OCI-LY7 (cell line): Measurements from ENCODE around the gene CHN2. TPM values are rescaled to one million over a fixed set of nuclear protein-coding genes. Genes with fewer than 3 reads are reported as not detected.

Experiments used
- BruUV-seq: library from RNA; stranded (reverse); fragments of 400-500 nt; replicated peaks from 2 replicates; lab custom pipeline; 2021; lab: Mats Ljungman, UMichigan
- CTCF ChIA-PET: fragments of 300-600 bp; sonication (Branson Sonifier 250); formaldehyde crosslinking; loops from one replicate; lab custom pipeline; 2022; ENCODE audit warnings: antibody characterized with exemption; ENCODE audit not compliant: unreplicated experiment; lab: Charles Lee
- POLR2A ChIA-PET: fragments of 300-600 bp; sonication (Branson Sonifier 250); formaldehyde crosslinking; loops from one replicate; lab custom pipeline; 2022; ENCODE audit warnings: antibody characterized with exemption; lab: Charles Lee
- DNase-seq: peaks from one replicate; pipeline ENCODE4 v3.0.0-alpha.2; 2015; ENCODE audit warnings: low spot score
- H2AFZ ChIP-seq: fragments of 200-600 bp; sonication (generic), shearing (Covaris generic); 2 replicates; pipeline ENCODE4 v1.6.1; 2014; ENCODE audit warnings: mild to moderate bottlenecking, antibody characterized with exemption, low read length, moderate library complexity
- H3K27ac ChIP-seq: fragments of 200-600 bp; sonication (generic); 2 replicates; pipeline ENCODE4 v1.5.1; 2014; ENCODE audit warnings: mixed run types, low read depth, mild to moderate bottlenecking, moderate library complexity, low read length, inconsistent platforms; ENCODE audit not compliant: poor library complexity, severe bottlenecking
- H3K36me3 ChIP-seq: fragments of 200-600 bp; sonication (generic); 2 replicates; pipeline ENCODE4 v1.6.1; 2014; ENCODE audit warnings: mild to moderate bottlenecking, antibody characterized with exemption, low read length, moderate library complexity, mixed read lengths; ENCODE audit not compliant: insufficient read depth
- H3K4me1 ChIP-seq: fragments of 200-600 bp; sonication (generic); 2 replicates; pipeline ENCODE4 v1.5.1; 2014; ENCODE audit warnings: mild to moderate bottlenecking, low read length; ENCODE audit not compliant: insufficient read depth, poor library complexity, severe bottlenecking
- H3K4me2 ChIP-seq: fragments of 200-600 bp; sonication (generic); 2 replicates; pipeline ENCODE4 v1.6.1; 2014; ENCODE audit warnings: mild to moderate bottlenecking, low read length
- H3K4me3 ChIP-seq: fragments of 200-600 bp; sonication (generic); 2 replicates; pipeline ENCODE4 v1.5.1; 2014; ENCODE audit warnings: mild to moderate bottlenecking, low read depth, low read length; ENCODE audit not compliant: poor library complexity, severe bottlenecking
- H3K79me2 ChIP-seq: fragments of 200-600 bp; sonication (generic); 2 replicates; pipeline ENCODE4 v1.6.1; 2016; ENCODE audit warnings: low read depth, mild to moderate bottlenecking, low read length, moderate library complexity, mixed read lengths; ENCODE audit not compliant: insufficient read depth
- H3K9me2 ChIP-seq: fragments of 200-600 bp; sonication (generic); 2 replicates; pipeline ENCODE4 v1.6.1; 2016; ENCODE audit warnings: mild to moderate bottlenecking, low read length, mixed read lengths; ENCODE audit not compliant: insufficient read depth
- H3K9me3 ChIP-seq: fragments of 200-600 bp; sonication (generic); 2 replicates; pipeline ENCODE4 v1.6.1; 2014; ENCODE audit warnings: mild to moderate bottlenecking, mixed run types, low read length, mixed read lengths
- H4K20me1 ChIP-seq: fragments of 200-600 bp; sonication (generic); 2 replicates; pipeline ENCODE4 v1.6.1; 2014; ENCODE audit warnings: mild to moderate bottlenecking, antibody characterized with exemption, low read length, moderate library complexity, mixed read lengths; ENCODE audit not compliant: insufficient read depth
- CTCF ChIP-seq: fragments of 200-600 bp; sonication (generic); conservative IDR thresholded peaks from 2 replicates; pipeline ENCODE4 v1.5.1; 2014; ENCODE audit warnings: mild to moderate bottlenecking, antibody characterized with exemption, low read length, moderate library complexity, mixed read lengths
- EZH2phosphoT487 ChIP-seq: fragments of 200-600 bp; sonication (generic); IDR thresholded peaks from 2 replicates; pipeline ENCODE4 v1.6.1; 2018; ENCODE audit warnings: low read depth, borderline replicate concordance, mild to moderate bottlenecking, mixed run types, antibody characterized with exemption, low read length, moderate library complexity, mixed read lengths
- intact Hi-C: fragments of 100-400 bp; cut with micrococcal nuclease; formaldehyde crosslinking; loops from one replicate; pipeline ENCODE4 v1.10.0; 2022; ENCODE audit not compliant: unreplicated experiment
- total RNA-seq, 2 experiments: library from RNA; depleted of rRNA in 1 of 2; stranded (reverse); fragments of >200 nt in 1 of 2; shearing (Covaris generic) in 1 of 2; gene quantifications; 2 replicates each; pipeline ENCODE4 v1.2.3, GENCODE V29; 2014 to 2022

Gene CHN2
- total RNA-seq, 2 experiments from 2014 or later = not detected

DNA sequence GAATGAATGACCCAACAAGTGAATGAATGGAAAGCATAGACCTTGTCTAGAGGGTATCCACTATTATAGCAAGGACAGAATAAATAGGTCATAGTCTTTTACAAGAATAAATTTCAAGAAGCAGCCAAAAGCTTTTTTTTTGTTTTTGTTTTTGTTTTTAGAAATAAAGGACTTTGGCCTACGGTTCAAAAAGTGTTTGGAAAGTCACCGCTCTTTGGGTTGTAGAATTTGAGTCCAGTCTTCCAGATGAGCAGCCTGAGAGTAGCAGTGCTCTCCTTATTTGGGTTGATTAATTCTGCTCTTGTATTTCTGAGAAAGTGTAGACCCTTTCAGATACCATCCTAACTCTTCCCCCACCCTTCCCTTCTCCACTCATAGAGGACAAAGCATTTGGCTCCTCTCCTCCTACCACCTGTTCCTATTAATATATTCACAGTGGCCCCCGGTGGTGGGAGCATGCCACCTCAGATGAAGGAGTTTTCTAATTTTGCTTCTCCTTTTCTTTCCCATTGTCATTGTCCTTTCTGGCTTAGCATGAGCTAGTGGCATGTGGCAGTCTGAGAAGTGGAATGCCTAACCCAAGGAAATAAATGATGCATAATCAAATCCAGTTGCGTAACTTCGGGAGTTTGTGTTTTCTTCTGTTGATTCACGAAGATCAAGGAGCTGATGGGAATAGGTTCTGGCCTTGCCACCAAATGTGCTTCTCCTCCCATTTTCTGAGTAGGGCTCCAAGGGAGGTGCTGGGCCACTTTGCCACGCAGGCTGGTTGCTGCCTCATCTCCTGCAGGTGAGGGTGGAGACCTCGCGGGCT, 114.7 kb downstream of the CHN2 start:
- CTCF ChIA-PET = no interaction called here
- H3K9me3 ChIP-seq = no peaks in the 10 kb centered on the region

GRCh38 chr7:29310625-29311024, 116.0 kb downstream of the CHN2 start:
- intact Hi-C loops = no loop called here
- Histone ChIP-seq H3K36me3 (no peaks in the 10 kb centered on the region), H3K4me2 (no peak overlapping the region), H3K9me2 (no peaks in the 10 kb centered on the region), H4K20me1 (no peaks in the 10 kb centered on the region), H3K79me2 (no peaks in the 10 kb centered on the region), H3K4me3 (no peak overlapping the region), H3K4me1 (no peaks in the 10 kb centered on the region), H3K27ac (no peak overlapping the region), H3K9me3 (no peaks in the 10 kb centered on the region), H2AFZ (no peak overlapping the region)
- no peak for DNase-seq
- ChIA-PET CTCF (no interaction called here), POLR2A (no interaction called here)
- TF ChIP-seq CTCF (no peak), EZH2phosphoT487 (no peak)
- BruUV-seq = no TSS peak

More for the DNA sequence above, 114.7 kb downstream of the CHN2 start:
- no peaks in the 10 kb centered on the region for H3K9me2 ChIP-seq
- POLR2A ChIA-PET = interaction anchor here (0.7 kb wide), 1 partner anchor 229 kb away, joined by 4 read pairs; no protein-coding TSS in a partner anchor
- H3K4me3 ChIP-seq = no peak overlapping the region
- TF ChIP-seq EZH2phosphoT487 = no peak
- no peak for TF ChIP-seq CTCF
- H3K79me2 ChIP-seq = no peaks in the 10 kb centered on the region
- no peaks in the 10 kb centered on the region for H4K20me1 ChIP-seq
- intact Hi-C loops = no loop called here
- H2AFZ ChIP-seq = no peak overlapping the region
- no peaks in the 10 kb centered on the region for H3K4me1 ChIP-seq
- BruUV-seq = no TSS peak
- H3K27ac ChIP-seq = no peak overlapping the region
- no peak for DNase-seq
- no peaks in the 10 kb centered on the region for H3K36me3 ChIP-seq
- no peak overlapping the region for H3K4me2 ChIP-seq

GRCh38 chr7:29311314-29311713, 116.7 kb downstream of the CHN2 start:
- Histone ChIP-seq H3K4me3 (no peak overlapping the region), H3K9me2 (no peaks in the 10 kb centered on the region), H2AFZ (no peak overlapping the region), H3K79me2 (no peaks in the 10 kb centered on the region), H3K4me2 (no peak overlapping the region), H4K20me1 (no peaks in the 10 kb centered on the region), H3K27ac (no peak overlapping the region), H3K36me3 (no peaks in the 10 kb centered on the region), H3K4me1 (no peaks in the 10 kb centered on the region), H3K9me3 (no peaks in the 10 kb centered on the region)
- TF ChIP-seq EZH2phosphoT487 = no peak
- TF ChIP-seq CTCF = no peak
- CTCF ChIA-PET = no interaction called here
- POLR2A ChIA-PET = no interaction called here
- intact Hi-C loops = no loop called here
- no TSS peak for BruUV-seq
- no peak for DNase-seq
